SK-N-SH treated with all-trans-retinoic acid at 6 μM for 48 hours (cell line): Measurements from ENCODE around the gene PSPH.

Source experiments
- ATAC-seq: fragments of 200-7000 bp; cut with Tn5 transposase; 3 replicates; pipeline ENCODE4 v1.9.1; 2020; ENCODE audit warnings: mild to moderate bottlenecking, moderate library complexity
- ARNTL ChIP-seq: fragments of 450-650 bp; formaldehyde crosslinking; IDR thresholded peaks from 2 replicates; pipeline ENCODE4 v1.5.0; 2020; ENCODE audit warnings: low read depth, mild to moderate bottlenecking, moderate library complexity, borderline replicate concordance
- BACH2 ChIP-seq: fragments of 250-450 bp; sonication (Bioruptor Pico); IDR thresholded peaks from 2 replicates; pipeline ENCODE4 v1.9.0; 2021; ENCODE audit warnings: mild to moderate bottlenecking, borderline replicate concordance
- CSDC2 ChIP-seq: fragments of 250-450 bp; sonication (Bioruptor Pico); IDR thresholded peaks from 2 replicates; pipeline ENCODE4 v1.5.0; 2020; ENCODE audit warnings: mild to moderate bottlenecking, moderate library complexity
- GLIS3 ChIP-seq: fragments of 250-450 bp; sonication (Bioruptor Pico); IDR thresholded peaks from 2 replicates; pipeline ENCODE4 v1.5.0; 2020; ENCODE audit warnings: mild to moderate bottlenecking, moderate library complexity
- ISL1 ChIP-seq: fragments of 250-450 bp; sonication (Bioruptor Pico); IDR thresholded peaks from 2 replicates; pipeline ENCODE4 v2.1.2; 2022; ENCODE audit warnings: mild to moderate bottlenecking, moderate library complexity
- OSR1 ChIP-seq: fragments of 250-450 bp; sonication (Bioruptor Pico); IDR thresholded peaks from 2 replicates; pipeline ENCODE4 v1.8.0; 2022; ENCODE audit warnings: moderate library complexity, mild to moderate bottlenecking, inconsistent platforms
- PPARA ChIP-seq: fragments of 250-450 bp; sonication (Bioruptor Pico); IDR thresholded peaks from 2 replicates; pipeline ENCODE4 v1.5.0; 2020; ENCODE audit warnings: mild to moderate bottlenecking, borderline replicate concordance
- RARB ChIP-seq: fragments of 250-450 bp; sonication (Bioruptor Pico); IDR thresholded peaks from 2 replicates; pipeline ENCODE4 v1.8.0; 2021; ENCODE audit warnings: mild to moderate bottlenecking, moderate library complexity
- SNAI2 ChIP-seq: fragments of 250-450 bp; sonication (Bioruptor Pico); IDR thresholded peaks from 2 replicates; pipeline ENCODE4 v1.5.0; 2020; ENCODE audit warnings: mild to moderate bottlenecking, moderate library complexity
- TCF4 ChIP-seq: fragments of 250-450 bp; sonication (Bioruptor Pico); IDR thresholded peaks from 2 replicates; pipeline ENCODE4 v1.8.0; 2021; ENCODE audit warnings: mild to moderate bottlenecking, moderate library complexity, borderline replicate concordance
- TOX ChIP-seq: fragments of 250-450 bp; sonication (Bioruptor Pico); IDR thresholded peaks from 2 replicates; pipeline ENCODE4 v1.8.0; 2021; ENCODE audit warnings: mild to moderate bottlenecking, moderate library complexity, borderline replicate concordance
- ZFP30 ChIP-seq: fragments of 450-650 bp; formaldehyde crosslinking; IDR thresholded peaks from 2 replicates; pipeline ENCODE4 v1.5.0; 2022; ENCODE audit warnings: mild to moderate bottlenecking, moderate library complexity
- ZNF565 ChIP-seq: fragments of 450-650 bp; formaldehyde crosslinking; conservative IDR thresholded peaks from 2 replicates; pipeline ENCODE4 v1.5.0; 2020; ENCODE audit warnings: low read depth, mild to moderate bottlenecking, moderate library complexity
- ZNF70 ChIP-seq: fragments of 450-650 bp; formaldehyde crosslinking; IDR thresholded peaks from 2 replicates; pipeline ENCODE4 v1.5.0; 2020; ENCODE audit warnings: mild to moderate bottlenecking, moderate library complexity
- ZNF8 ChIP-seq: fragments of 450-650 bp; formaldehyde crosslinking; IDR thresholded peaks from 2 replicates; pipeline ENCODE4 v1.5.0; 2020; ENCODE audit warnings: mild to moderate bottlenecking, moderate library complexity
- TF ChIP-seq, protein P1 (sequence below): fragments of 250-450 bp; sonication (Bioruptor Pico); IDR thresholded peaks from 2 replicates; pipeline ENCODE4 v1.5.0; 2020; ENCODE audit warnings: mild to moderate bottlenecking, moderate library complexity
- TF ChIP-seq, protein P2 (sequence below): fragments of 250-450 bp; sonication (Bioruptor Pico); IDR thresholded peaks from 2 replicates; pipeline ENCODE4 v1.5.1; 2021; ENCODE audit warnings: mild to moderate bottlenecking, moderate library complexity
- TF ChIP-seq, protein P3 (sequence below): fragments of 250-450 bp; sonication (Bioruptor Pico); IDR thresholded peaks from 2 replicates; pipeline ENCODE4 v1.8.0; 2021; ENCODE audit warnings: low read depth, mild to moderate bottlenecking, moderate library complexity, borderline replicate concordance

PSPH gene

DNA sequence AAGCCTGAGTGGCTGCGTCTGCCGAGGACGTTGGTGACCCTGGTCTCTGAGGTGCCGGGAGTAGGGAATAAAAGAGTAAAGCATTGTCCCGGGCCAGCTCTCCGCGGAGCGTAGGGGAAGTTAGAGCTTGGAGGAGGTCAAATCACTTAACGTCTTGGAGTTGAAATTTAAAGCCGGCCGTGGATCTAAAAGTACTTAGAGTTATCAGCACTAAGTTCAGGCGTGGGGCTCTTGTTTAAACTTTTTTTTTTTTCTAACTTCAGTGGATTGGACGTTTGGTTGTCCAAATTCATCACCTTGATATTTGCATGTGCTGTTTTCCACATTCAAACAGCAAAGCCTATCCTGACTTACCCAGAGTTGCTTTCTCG is 86.2 kb downstream of the PSPH start (continued):
- TF ChIP-seq, protein P1, sequence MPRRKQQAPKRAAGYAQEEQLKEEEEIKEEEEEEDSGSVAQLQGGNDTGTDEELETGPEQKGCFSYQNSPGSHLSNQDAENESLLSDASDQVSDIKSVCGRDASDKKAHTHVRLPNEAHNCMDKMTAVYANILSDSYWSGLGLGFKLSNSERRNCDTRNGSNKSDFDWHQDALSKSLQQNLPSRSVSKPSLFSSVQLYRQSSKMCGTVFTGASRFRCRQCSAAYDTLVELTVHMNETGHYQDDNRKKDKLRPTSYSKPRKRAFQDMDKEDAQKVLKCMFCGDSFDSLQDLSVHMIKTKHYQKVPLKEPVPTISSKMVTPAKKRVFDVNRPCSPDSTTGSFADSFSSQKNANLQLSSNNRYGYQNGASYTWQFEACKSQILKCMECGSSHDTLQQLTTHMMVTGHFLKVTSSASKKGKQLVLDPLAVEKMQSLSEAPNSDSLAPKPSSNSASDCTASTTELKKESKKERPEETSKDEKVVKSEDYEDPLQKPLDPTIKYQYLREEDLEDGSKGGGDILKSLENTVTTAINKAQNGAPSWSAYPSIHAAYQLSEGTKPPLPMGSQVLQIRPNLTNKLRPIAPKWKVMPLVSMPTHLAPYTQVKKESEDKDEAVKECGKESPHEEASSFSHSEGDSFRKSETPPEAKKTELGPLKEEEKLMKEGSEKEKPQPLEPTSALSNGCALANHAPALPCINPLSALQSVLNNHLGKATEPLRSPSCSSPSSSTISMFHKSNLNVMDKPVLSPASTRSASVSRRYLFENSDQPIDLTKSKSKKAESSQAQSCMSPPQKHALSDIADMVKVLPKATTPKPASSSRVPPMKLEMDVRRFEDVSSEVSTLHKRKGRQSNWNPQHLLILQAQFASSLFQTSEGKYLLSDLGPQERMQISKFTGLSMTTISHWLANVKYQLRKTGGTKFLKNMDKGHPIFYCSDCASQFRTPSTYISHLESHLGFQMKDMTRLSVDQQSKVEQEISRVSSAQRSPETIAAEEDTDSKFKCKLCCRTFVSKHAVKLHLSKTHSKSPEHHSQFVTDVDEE (CRISPR knock-in tag) = no peak
- no peak for TF ChIP-seq ZNF8 (CRISPR knock-in tag)
- no peak for TF ChIP-seq ISL1 (CRISPR knock-in tag)
- no peak for TF ChIP-seq BACH2 (CRISPR knock-in tag)
- TF ChIP-seq ZNF565 (CRISPR knock-in tag) = no peak
- no peak for TF ChIP-seq CSDC2 (CRISPR knock-in tag)
- TF ChIP-seq ZFP30 (CRISPR knock-in tag) = no peak

DNA sequence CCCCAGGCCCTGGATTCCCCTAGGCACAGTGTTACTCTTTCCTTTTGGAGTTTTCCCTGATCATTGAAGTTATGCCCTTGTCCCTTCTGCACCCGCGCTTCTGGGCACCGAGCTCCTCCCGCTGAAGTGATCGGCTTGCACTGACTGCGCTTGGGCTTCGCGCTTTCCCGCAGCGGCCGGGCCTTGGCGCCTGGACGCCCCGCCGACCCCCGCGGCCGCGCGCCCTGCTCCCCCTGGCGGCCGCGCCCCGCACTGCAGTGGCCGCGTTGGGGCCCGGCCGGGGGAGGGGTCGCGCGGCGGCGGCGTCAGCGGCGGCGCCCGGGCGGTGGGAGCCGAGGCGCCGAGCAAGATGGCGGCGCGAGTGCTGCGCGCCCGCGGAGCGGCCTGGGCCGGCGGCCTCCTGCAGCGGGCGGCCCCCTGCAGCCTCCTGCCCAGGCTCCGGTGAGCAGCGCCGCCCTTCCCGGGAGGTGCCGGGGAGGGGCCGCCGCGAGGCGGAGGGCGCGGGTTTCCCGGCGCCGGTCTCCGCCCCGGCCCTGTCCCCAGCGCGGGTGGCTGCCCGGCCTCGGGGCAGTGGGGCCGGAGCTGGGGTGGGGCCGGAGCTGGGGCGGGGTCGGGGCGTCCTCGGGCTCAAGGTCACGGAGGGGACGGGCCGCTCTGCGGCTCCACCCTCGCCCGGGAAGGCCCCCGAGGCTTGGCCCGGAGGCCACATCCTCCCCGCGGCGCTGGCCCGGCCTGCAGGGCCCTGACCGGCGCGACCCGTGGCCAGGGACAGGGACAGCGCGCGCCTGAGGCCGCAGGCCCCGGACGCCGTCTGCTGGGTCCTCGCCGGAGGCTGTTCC is 86.8 kb downstream of the PSPH start, which contains the start of gene NIPSNAP2:
NIPSNAP2 (plus strand) TSS at position 325 of the 839 bp plus-strand sequence; CDS start at position 350, 25 bp downstream.
- TF ChIP-seq PPARA (CRISPR knock-in tag) (no peak), SNAI2 (CRISPR knock-in tag) (peak; percentile 66; the same call in 1 of the 2 replicates), RARB (CRISPR knock-in tag) (no peak)
- TF ChIP-seq, all 23 proteins: peak for 1
- ATAC-seq = peak; percentile 74

DNA sequence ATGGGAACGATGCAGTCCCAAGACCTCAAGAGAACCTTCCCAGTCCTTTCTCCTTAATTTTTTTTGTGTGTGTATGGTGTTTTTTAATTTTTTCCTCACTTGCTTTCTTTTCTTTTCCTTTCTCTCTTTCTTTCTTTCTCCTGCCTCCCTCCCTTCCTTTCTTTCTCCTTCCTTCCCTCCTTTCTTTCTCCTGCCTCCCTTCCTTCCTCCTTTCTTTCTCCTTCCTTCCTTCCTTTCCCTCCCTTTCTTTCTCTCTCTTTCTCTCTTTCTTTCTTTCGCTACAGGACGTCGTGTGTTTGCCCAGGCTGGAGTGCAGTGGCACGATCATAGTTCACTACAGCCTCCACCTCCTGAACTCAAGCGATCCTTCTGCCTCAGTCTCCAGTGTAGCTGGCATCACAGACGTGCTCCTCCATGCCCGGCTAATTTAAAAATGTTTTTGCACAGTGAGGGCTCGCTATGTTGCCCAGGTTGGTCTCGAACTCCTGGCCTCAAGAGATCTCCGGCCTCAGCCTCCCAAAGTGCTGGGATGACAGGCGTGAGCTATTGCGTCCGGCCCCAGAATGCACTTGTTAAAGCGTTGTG is 87.6 kb downstream of the PSPH start:
- TF ChIP-seq GLIS3 (CRISPR knock-in tag) (no peak), ARNTL (CRISPR knock-in tag) (no peak), OSR1 (CRISPR knock-in tag) (no peak), TOX (CRISPR knock-in tag) (no peak), PPARA (CRISPR knock-in tag) (no peak), ZFP30 (CRISPR knock-in tag) (no peak), ZNF565 (CRISPR knock-in tag) (no peak), TCF4 (CRISPR knock-in tag) (no peak), ZNF70 (CRISPR knock-in tag) (no peak), SNAI2 (CRISPR knock-in tag) (no peak)
- TF ChIP-seq, protein P2, sequence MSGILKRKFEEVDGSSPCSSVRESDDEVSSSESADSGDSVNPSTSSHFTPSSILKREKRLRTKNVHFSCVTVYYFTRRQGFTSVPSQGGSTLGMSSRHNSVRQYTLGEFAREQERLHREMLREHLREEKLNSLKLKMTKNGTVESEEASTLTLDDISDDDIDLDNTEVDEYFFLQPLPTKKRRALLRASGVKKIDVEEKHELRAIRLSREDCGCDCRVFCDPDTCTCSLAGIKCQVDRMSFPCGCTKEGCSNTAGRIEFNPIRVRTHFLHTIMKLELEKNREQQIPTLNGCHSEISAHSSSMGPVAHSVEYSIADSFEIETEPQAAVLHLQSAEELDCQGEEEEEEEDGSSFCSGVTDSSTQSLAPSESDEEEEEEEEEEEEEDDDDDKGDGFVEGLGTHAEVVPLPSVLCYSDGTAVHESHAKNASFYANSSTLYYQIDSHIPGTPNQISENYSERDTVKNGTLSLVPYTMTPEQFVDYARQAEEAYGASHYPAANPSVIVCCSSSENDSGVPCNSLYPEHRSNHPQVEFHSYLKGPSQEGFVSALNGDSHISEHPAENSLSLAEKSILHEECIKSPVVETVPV (CRISPR knock-in tag) = no peak
- TF ChIP-seq, protein P3, sequence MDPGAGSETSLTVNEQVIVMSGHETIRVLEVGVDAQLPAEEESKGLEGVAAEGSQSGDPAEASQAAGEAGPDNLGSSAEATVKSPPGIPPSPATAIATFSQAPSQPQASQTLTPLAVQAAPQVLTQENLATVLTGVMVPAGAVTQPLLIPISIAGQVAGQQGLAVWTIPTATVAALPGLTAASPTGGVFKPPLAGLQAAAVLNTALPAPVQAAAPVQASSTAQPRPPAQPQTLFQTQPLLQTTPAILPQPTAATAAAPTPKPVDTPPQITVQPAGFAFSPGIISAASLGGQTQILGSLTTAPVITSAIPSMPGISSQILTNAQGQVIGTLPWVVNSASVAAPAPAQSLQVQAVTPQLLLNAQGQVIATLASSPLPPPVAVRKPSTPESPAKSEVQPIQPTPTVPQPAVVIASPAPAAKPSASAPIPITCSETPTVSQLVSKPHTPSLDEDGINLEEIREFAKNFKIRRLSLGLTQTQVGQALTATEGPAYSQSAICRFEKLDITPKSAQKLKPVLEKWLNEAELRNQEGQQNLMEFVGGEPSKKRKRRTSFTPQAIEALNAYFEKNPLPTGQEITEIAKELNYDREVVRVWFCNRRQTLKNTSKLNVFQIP (CRISPR knock-in tag) = no peak
- TF ChIP-seq, protein P1 (CRISPR knock-in tag) = no peak
- no peak for ATAC-seq
